Astrocyte of the cerebellum (primary cell): ENCODE data around the gene BTBD2.

Experiments
- DNase-seq: peaks from one replicate; pipeline ENCODE4 v3.0.0-alpha.2; 2011; ENCODE audit warnings: low read depth
- H3K4me3 ChIP-seq: 2 replicates; pipeline ENCODE4 v1.5.1; 2011; ENCODE audit warnings: mild to moderate bottlenecking, low read depth, low read length, moderate library complexity
- CTCF ChIP-seq: IDR thresholded peaks from 2 replicates; pipeline ENCODE4 v1.5.1; 2012; ENCODE audit warnings: low read length, low read depth, moderate library complexity, mild to moderate bottlenecking; ENCODE audit errors: missing control alignments
- in situ Hi-C: cut with HindIII; loops from 2 replicates; pipeline ENCODE4 v1.10.0; 2017; ENCODE audit warnings: low sequenced_read_pairs

BTBD2 gene

GRCh38 chr19:2047449-2048103 lies 32.1 kb upstream of the BTBD2 start:
- in situ Hi-C loops, result no loop called here
- TF ChIP-seq CTCF, result no peak
- DNase-seq, result no peak
- no peak overlapping the region for H3K4me3 ChIP-seq

- no peak for DNase-seq
- no peak for TF ChIP-seq CTCF
- in situ Hi-C loops, result no loop called here
- no peak overlapping the region for H3K4me3 ChIP-seq
Observed at GRCh38 chr19:2047076-2047448, 31.5 kb upstream of the BTBD2 start.

- in situ Hi-C loops, result no loop called here
- H3K4me3 ChIP-seq, result no peak overlapping the region
- no peak for TF ChIP-seq CTCF
- DNase-seq, result no peak
Observed at GRCh38 chr19:2046046-2046907, 30.8 kb upstream of the BTBD2 start.

- no peak for TF ChIP-seq CTCF
- in situ Hi-C loops, result no loop called here
- no peak overlapping the region for H3K4me3 ChIP-seq
- no peak for DNase-seq
Observed at GRCh38 chr19:2045501-2046045, 30.1 kb upstream of the BTBD2 start.

GRCh38 chr19:2044709-2045500 lies 29.4 kb upstream of the BTBD2 start:
- in situ Hi-C loops, result no loop called here
- no peak overlapping the region for H3K4me3 ChIP-seq
- no peak for DNase-seq
- TF ChIP-seq CTCF, result no peak

- H3K4me3 ChIP-seq, result no peak overlapping the region
- DNase-seq, result no peak
- in situ Hi-C loops, result no loop called here
- TF ChIP-seq CTCF, result no peak
Observed at GRCh38 chr19:2043961-2044708, 28.6 kb upstream of the BTBD2 start.
